ENCODE measurements around the gene SYCN. TPM values are rescaled to one million over a fixed set of nuclear protein-coding genes. Genes with fewer than 3 reads are reported as not detected.

Gene SYCN
- total and polyA plus RNA-seq, 2 of the 8 experiments (the other 6 are each of a cell fraction or from before 2014, with no cell fraction given), result not detected

DNA sequence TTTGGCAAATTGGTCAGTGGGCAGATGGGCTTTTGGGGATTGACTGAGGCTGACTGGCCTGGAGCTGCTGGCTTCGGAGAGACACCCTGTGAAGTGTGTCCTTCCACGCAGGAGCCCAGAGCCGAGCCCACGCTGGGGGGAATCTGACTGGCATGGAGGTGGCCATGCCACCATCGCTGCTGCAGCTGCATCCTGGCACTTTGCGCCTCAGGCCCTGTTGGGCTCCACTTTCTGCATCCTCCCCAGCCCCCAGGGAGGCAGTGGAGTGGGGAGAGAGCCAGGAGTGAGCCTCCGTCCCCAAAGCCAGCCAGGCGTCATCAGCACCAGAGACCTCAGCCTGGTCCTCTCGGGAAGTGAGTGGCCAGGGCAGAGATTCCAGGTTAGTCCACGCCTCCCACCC, 24.3 kb downstream of the SYCN start (continued):
- TF ChIP-seq, protein P1, sequence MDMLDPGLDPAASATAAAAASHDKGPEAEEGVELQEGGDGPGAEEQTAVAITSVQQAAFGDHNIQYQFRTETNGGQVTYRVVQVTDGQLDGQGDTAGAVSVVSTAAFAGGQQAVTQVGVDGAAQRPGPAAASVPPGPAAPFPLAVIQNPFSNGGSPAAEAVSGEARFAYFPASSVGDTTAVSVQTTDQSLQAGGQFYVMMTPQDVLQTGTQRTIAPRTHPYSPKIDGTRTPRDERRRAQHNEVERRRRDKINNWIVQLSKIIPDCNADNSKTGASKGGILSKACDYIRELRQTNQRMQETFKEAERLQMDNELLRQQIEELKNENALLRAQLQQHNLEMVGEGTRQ (IDR thresholded peaks at IDR 0.05; ENCODE audit: low read length), result no peak
- TF ChIP-seq SP2 (IDR thresholded peaks at IDR 0.05; ENCODE audit: low read length) (no peak), CBX5 (IDR thresholded peaks at IDR 0.05; ENCODE audit: low read depth, low read length) (no peak)
- TF ChIP-seq, protein P2, sequence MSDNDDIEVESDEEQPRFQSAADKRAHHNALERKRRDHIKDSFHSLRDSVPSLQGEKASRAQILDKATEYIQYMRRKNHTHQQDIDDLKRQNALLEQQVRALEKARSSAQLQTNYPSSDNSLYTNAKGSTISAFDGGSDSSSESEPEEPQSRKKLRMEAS (IDR thresholded peaks at IDR 0.05), result no peak

Data from H1 (cell line).